ENCODE measurements around the gene REXO5. TPM values are rescaled to one million over a fixed set of nuclear protein-coding genes. Genes with fewer than 3 reads are reported as not detected.

The REXO5 gene
- total RNA-seq, 6 donors from 2014 or later = 2.1 to 12.7 (median 3.0) TPM

- peaks cover 0 to 25% (median 0%) of the 10 kb centered on the region in 4 donors for H3K36me3 ChIP-seq
- TF ChIP-seq POLR2AphosphoS5 (IDR thresholded peaks at IDR 0.05) = no peak
- no peak for TF ChIP-seq EP300 (IDR thresholded peaks at IDR 0.05)
- TF ChIP-seq POLR2A (IDR thresholded peaks at IDR 0.05) = no peak
- no peak for TF ChIP-seq CTCF (IDR thresholded peaks at IDR 0.05)
- H3K4me1 ChIP-seq = peaks cover 37 to 56% (median 43%) of the 10 kb centered on the region in 4 donors
- peak overlapping the region; percentile 95 to 99 (median 97) for H3K27ac ChIP-seq
- H3K4me3 ChIP-seq = peak overlapping the region in 3 of 4 donors; percentile 53 to 91 (median 85)
- no peaks in the 10 kb centered on the region for H3K9me3 ChIP-seq
- no peaks in the 10 kb centered on the region for H3K27me3 ChIP-seq
- no peak for ATAC-seq (ENCODE audit: low FRiP score in 2 of 2)
- WGBS, 2 donors = 27% methylated on average over 5 of the region's 5 CpGs
- DNase-seq = no peak
These were observed 92.7 kb downstream of the REXO5 start for GRCh38 chr16:20899071-20899470.

Small RNA genes within 50 kb of the gene (small RNA-seq; reads per million reads assigned to genes)
- 0 reads per million in 4 donors for gene RF00618
- 0 reads per million in 4 donors for gene RNU6-944P

Other genes with a start within 250 kb of the REXO5 start
- gene ACSM2B, start 230.2 kb upstream of the REXO5 start, total RNA-seq = under 1 TPM in 3 of 6 donors, not detected in 3; 0.17 to 0.34 (median 0.20) TPM
- gene ACSM1, start 108.8 kb upstream of the REXO5 start, total RNA-seq = 1 to 10 TPM in 3 of 6 donors, under 1 TPM in 2, not detected in 1; 0.77 to 2.1 (median 1.2) TPM
- gene THUMPD1, start 64.7 kb upstream of the REXO5 start, total RNA-seq = 10 to 100 TPM; 34.1 to 62.0 (median 41.2) TPM
- 10 to 100 TPM in 5 of 6 donors, 1 to 10 TPM in 1; 8.5 to 28.6 (median 15.9) TPM for gene ACSM3, start 42.5 kb upstream of the REXO5 start, total RNA-seq
- 10 to 100 TPM in 4 of 6 donors, 1 to 10 TPM in 2; 7.3 to 13.8 (median 11.6) TPM for gene ERI2, start 55 bp upstream of the REXO5 start, total RNA-seq
- gene DCUN1D3, start 93.8 kb downstream of the REXO5 start, total RNA-seq = 10 to 100 TPM in 5 of 6 donors, 1 to 10 TPM in 1; 7.2 to 33.0 (median 19.3) TPM
- gene LYRM1, start 94.2 kb downstream of the REXO5 start, total RNA-seq = 10 to 100 TPM in 5 of 6 donors, 1 to 10 TPM in 1; 6.8 to 34.4 (median 22.3) TPM

Measured in upper lobe of left lung (tissue), 6 donors.